Keratinocyte (primary cell): ENCODE data around the gene GARNL3.

Experiments used
- EZH2 ChIP-seq: IDR thresholded peaks from one replicate; pipeline ENCODE4 v1.6.1; 2012; ENCODE audit warnings: inconsistent platforms, mild to moderate bottlenecking, low read length, moderate library complexity
- TF ChIP-seq, protein P1 (sequence below), 3 experiments: IDR thresholded peaks in 1 of 3; conservative IDR thresholded peaks in 1 of 3; optimal IDR thresholded peaks in 1 of 3; 2 replicates in 2 of 3; 3 replicates in 1 of 3; pipeline versions ENCODE3 to v1.5.1; 2011; ENCODE audit warnings: low read length in 3 of 3, mild to moderate bottlenecking in 3 of 3, moderate library complexity in 2 of 3, control low read depth in 1 of 3, inconsistent platforms in 1 of 3; ENCODE audit not compliant: insufficient read depth in 2 of 3; ENCODE audit errors: extremely low read depth in 1 of 3

DNA sequence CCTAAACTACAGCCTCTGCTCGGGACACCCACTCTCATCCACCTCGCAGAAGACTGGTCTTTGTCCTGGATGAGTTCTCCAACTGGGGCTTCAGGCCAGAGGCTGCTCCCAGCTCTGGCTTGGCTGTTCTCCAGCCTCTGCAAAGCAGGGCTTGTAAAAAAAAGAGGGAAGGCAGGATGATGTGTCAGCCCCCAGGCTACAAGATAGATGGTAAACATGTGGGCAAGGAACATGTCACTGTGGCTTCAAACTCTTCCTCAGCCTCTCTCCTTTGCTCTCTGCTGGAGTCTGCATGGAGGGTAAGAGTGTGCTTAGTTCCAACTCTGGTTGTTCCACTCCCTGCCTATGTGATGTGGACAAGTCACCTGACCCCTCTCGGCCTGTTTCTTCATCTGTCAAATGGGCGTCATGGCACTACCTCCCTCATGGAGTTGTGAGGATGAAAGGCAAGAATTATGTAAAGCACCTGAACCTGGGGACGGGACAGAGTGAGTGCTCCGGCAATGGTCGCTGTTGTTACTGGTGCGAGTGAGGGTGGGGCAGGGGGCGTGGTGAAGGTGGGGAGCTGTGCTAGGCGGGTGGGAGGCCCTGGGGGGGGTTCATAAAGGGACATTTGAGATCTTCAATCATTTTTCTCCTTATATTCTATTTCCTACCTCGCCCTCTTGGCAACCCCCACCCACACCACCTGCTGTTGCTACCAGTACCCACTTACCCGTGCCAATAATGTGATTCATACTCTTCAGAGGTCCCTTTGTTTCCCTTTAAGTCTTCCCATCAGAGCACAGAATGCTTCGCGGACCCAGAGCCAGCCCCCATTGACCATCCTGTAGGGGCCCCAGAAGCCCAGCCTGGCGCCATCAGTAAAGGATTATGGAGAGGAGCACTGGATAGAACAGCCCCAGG, 152.8 kb downstream of the GARNL3 start:
- TF ChIP-seq, protein P1, sequence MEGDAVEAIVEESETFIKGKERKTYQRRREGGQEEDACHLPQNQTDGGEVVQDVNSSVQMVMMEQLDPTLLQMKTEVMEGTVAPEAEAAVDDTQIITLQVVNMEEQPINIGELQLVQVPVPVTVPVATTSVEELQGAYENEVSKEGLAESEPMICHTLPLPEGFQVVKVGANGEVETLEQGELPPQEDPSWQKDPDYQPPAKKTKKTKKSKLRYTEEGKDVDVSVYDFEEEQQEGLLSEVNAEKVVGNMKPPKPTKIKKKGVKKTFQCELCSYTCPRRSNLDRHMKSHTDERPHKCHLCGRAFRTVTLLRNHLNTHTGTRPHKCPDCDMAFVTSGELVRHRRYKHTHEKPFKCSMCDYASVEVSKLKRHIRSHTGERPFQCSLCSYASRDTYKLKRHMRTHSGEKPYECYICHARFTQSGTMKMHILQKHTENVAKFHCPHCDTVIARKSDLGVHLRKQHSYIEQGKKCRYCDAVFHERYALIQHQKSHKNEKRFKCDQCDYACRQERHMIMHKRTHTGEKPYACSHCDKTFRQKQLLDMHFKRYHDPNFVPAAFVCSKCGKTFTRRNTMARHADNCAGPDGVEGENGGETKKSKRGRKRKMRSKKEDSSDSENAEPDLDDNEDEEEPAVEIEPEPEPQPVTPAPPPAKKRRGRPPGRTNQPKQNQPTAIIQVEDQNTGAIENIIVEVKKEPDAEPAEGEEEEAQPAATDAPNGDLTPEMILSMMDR (optimal IDR thresholded peaks at IDR 0.05 in 1 of 3, IDR thresholded peaks at IDR 0.05 in 1 of 3, conservative IDR thresholded peaks at IDR 0.05 in 1 of 3; ENCODE audit: extremely low read depth in 1 of 3, insufficient read depth in 2 of 3, low read length in 3 of 3), result no peak
- TF ChIP-seq EZH2, result no peak
